K562 (cell line): ENCODE measurements around the gene ZNF644. TPM values are rescaled to one million over a fixed set of nuclear protein-coding genes. Genes with fewer than 3 reads are reported as not detected.
A peak's percentile ranks its signal among the peaks of the same experiment; 100 is the strongest.

Experiments used
- ATAC-seq: fragments of 200-7000 bp; cut with Tn5 transposase; 3 replicates; pipeline ENCODE4 v1.9.1; 2020; ENCODE audit warnings: moderate library complexity
- BruUV-seq: library from RNA; stranded (reverse); fragments of 400-500 nt; replicated peaks from 2 replicates; lab custom pipeline; 2021; lab: Mats Ljungman, UMichigan
- CTCF ChIA-PET: fragments of 300-600 bp; formaldehyde crosslinking; extraction: SDS; loops from one replicate; lab custom pipeline; 2021; ENCODE audit warnings: low intra/inter-chr PET ratio; lab: Yijun Ruan, JAX
- POLR2A ChIA-PET: fragments of 300-600, 350-650 bp; sonication (Branson Sonifier 250); formaldehyde crosslinking; extraction: SDS; loops from one replicate; lab custom pipeline; 2021; ENCODE audit warnings: antibody characterized with exemption, inconsistent platforms; lab: Yijun Ruan, JAX
- DNase-seq, 4 experiments: peaks; one replicate each; pipeline versions ENCODE4 v3.0.0 to v3.0.0-alpha.2; 2011 to 2018; ENCODE audit warnings: low spot score in 3 of 4, mixed read lengths in 3 of 4; ENCODE audit errors: extremely low read depth in 1 of 4
- FAIRE-seq: peaks from 2 replicates; lab custom pipeline; 2011; peaks lifted over from hg19 to GRCh38; lab: Jason Lieb, UNC
- H2AFZ ChIP-seq: 2 replicates; pipeline ENCODE4 v1.6.0; 2011; ENCODE audit warnings: low read depth, low read length, control low read depth, inconsistent platforms
- H3K27ac ChIP-seq: fragments of 200-600 bp; 3 replicates; pipeline ENCODE4 v1.8.0; 2011; ENCODE audit warnings: low read depth, mild to moderate bottlenecking, control low read depth, inconsistent platforms, low read length, moderate library complexity, mixed read lengths; ENCODE audit errors: extremely low read depth
- H3K27me3 ChIP-seq, 2 experiments: fragments of 300-600 bp in 1 of 2; 2 replicates in 1 of 2; 3 replicates in 1 of 2; pipeline versions ENCODE4 v1.6.0 to v1.8.0; 2011; ENCODE audit warnings: inconsistent platforms in 2 of 2, low read length in 2 of 2, mild to moderate bottlenecking in 1 of 2, mixed read lengths in 1 of 2, moderate library complexity in 1 of 2; ENCODE audit not compliant: control insufficient read depth in 2 of 2, insufficient read depth in 2 of 2
- H3K36me3 ChIP-seq: fragments of 300-600 bp; 3 replicates; pipeline ENCODE4 v1.8.0; 2011; ENCODE audit warnings: mild to moderate bottlenecking, low read length, inconsistent platforms; ENCODE audit not compliant: control insufficient read depth, insufficient read depth
- H3K4me1 ChIP-seq, 2 experiments: fragments of 200-600 bp in 1 of 2; replicated peaks in 1 of 2; 2 replicates in 1 of 2; 3 replicates in 1 of 2; pipeline versions ENCODE4 v1.5.1 to v1.8.0; 2011; ENCODE audit warnings: inconsistent platforms in 2 of 2, low read length in 2 of 2, mild to moderate bottlenecking in 1 of 2, mixed read lengths in 1 of 2, moderate library complexity in 1 of 2; ENCODE audit not compliant: control insufficient read depth in 2 of 2, insufficient read depth in 2 of 2
- H3K4me2 ChIP-seq: 2 replicates; pipeline ENCODE4 v1.6.1; 2011; ENCODE audit warnings: low read length, control low read depth, inconsistent platforms, mixed read lengths; ENCODE audit not compliant: insufficient read depth
- H3K4me3 ChIP-seq: fragments of 200-600 bp; sonication (generic), shearing (Covaris generic); 2 replicates; pipeline ENCODE4 v1.5.1; 2016; ENCODE audit warnings: control low read depth, inconsistent platforms
- H3K79me2 ChIP-seq: fragments of 200-600 bp; 3 replicates; pipeline ENCODE4 v1.8.0; 2011; ENCODE audit warnings: low read length, inconsistent platforms; ENCODE audit not compliant: control insufficient read depth, insufficient read depth
- H3K9ac ChIP-seq, 2 experiments: 2 replicates each; pipeline versions ENCODE4 v1.6.0 to v1.6.1; 2011; ENCODE audit warnings: low read depth in 2 of 2, low read length in 2 of 2, control low read depth in 1 of 2, inconsistent platforms in 1 of 2, mild to moderate bottlenecking in 1 of 2, mixed read lengths in 1 of 2; ENCODE audit not compliant: insufficient read depth in 1 of 2
- H3K9me1 ChIP-seq: one replicate; pipeline ENCODE4 v1.6.0; 2011; ENCODE audit warnings: inconsistent platforms, mild to moderate bottlenecking, low read length, moderate library complexity; ENCODE audit not compliant: control insufficient read depth, insufficient read depth
- H3K9me3 ChIP-seq: replicated peaks from 2 replicates; pipeline ENCODE4 v1.5.1; 2011; ENCODE audit warnings: low read depth, low read length, inconsistent platforms; ENCODE audit not compliant: control insufficient read depth, insufficient read depth
- H4K20me1 ChIP-seq: replicated peaks from 2 replicates; pipeline ENCODE4 v1.6.1; 2011; ENCODE audit warnings: low read length, inconsistent platforms, mixed read lengths; ENCODE audit not compliant: control insufficient read depth, insufficient read depth
- ESRRA ChIP-seq: fragments of 450-650 bp; IDR thresholded peaks from 2 replicates; pipeline ENCODE4 v1.6.1; 2014; ENCODE audit warnings: low read depth, mild to moderate bottlenecking, moderate library complexity, borderline replicate concordance
- ETS1 ChIP-seq: conservative IDR thresholded peaks from 2 replicates; pipeline ENCODE4 v1.6.1; 2011; ENCODE audit warnings: low read depth, mild to moderate bottlenecking, low read length; ENCODE audit not compliant: control insufficient read depth
- GATAD2A ChIP-seq: fragments of 450-650 bp; IDR thresholded peaks from 2 replicates; pipeline ENCODE4 v1.6.1; 2017
- LEF1 ChIP-seq: fragments of 450-650 bp; IDR thresholded peaks from 2 replicates; pipeline ENCODE4 v1.6.1; 2016; ENCODE audit warnings: mild to moderate bottlenecking
- NEUROD1 ChIP-seq: fragments of 150-350 bp; IDR thresholded peaks from 2 replicates; pipeline ENCODE4 v1.6.1; 2014; ENCODE audit warnings: borderline replicate concordance, low read length, low read depth; ENCODE audit not compliant: partially characterized antibody
- NR2C2 ChIP-seq, 2 experiments: fragments of 200-800 bp in 1 of 2; sonication (Bioruptor generic) in 1 of 2; sonication (generic) in 1 of 2; formaldehyde crosslinking in 1 of 2; IDR thresholded peaks; 2 replicates each; pipeline versions ENCODE4 v1.6.1 to v1.8.0; 2016 to 2022; ENCODE audit warnings: mild to moderate bottlenecking in 1 of 2, missing compliant biosample characterization in 1 of 2, missing genetic modification characterization in 1 of 2, missing genetic modification reagents in 1 of 2
- NUFIP1 ChIP-seq: fragments of 450-650 bp; IDR thresholded peaks from 2 replicates; pipeline ENCODE4 v1.6.1; 2018; ENCODE audit not compliant: partially characterized antibody
- PTBP1 ChIP-seq: fragments of 200-400 bp; formaldehyde crosslinking; IDR thresholded peaks from 2 replicates; pipeline ENCODE4 v1.6.1; 2017; ENCODE audit warnings: low read depth, low read length
- SAFB ChIP-seq: fragments of 200-400 bp; formaldehyde crosslinking; IDR thresholded peaks from 2 replicates; pipeline ENCODE4 v1.6.1; 2017; ENCODE audit warnings: low read depth, low read length, borderline replicate concordance
- SMARCC2 ChIP-seq: fragments of 450-650 bp; IDR thresholded peaks from 2 replicates; pipeline ENCODE4 v1.6.1; 2017; ENCODE audit warnings: antibody characterized with exemption, moderate library complexity, mild to moderate bottlenecking, low read depth
- WGBS: fragments of 100-300 bp; shearing (Covaris generic); methylation state at CpG from one replicate; pipeline ENCODE4 v1.1.6; 2016; ENCODE audit warnings: low coverage, mixed read lengths; ENCODE audit not compliant: insufficient coverage; ENCODE audit errors: missing lambda C conversion rate; 5-methylcytosine and 5-hydroxymethylcytosine counted together
- in situ Hi-C: fragments of 300-500 bp; cut with MboI; formaldehyde crosslinking; loops from 4 replicates; pipeline ENCODE4 v1.15.0; 2018; ENCODE audit warnings: inconsistent platforms, mixed read lengths
- intact Hi-C: fragments of 100-400 bp; cut with micrococcal nuclease; formaldehyde crosslinking; loops from 2 replicates; pipeline ENCODE4 v1.14.2; 2022
- polyA plus RNA-seq, 8 experiments: library from polyadenylated mRNA; depleted of rRNA in 4 of 8; stranded (reverse) in 5 of 8; unstranded in 3 of 8; fragments of >200 nt; fragmentation: Nextera tagmentation in 2 of 8; fragmentation: Illumina TruSeq in 1 of 8; extraction: Ambion mirVana in 2 of 8; extraction: Trizol in 1 of 8; gene quantifications; 2 replicates each; pipeline versions ENCODE4 v1.2.1 to v1.2.3, GENCODE V29; 2011 to 2014; ENCODE audit warnings: inconsistent platforms in 1 of 8, missing spikeins in 1 of 8
- total RNA-seq, 7 experiments: library from RNA; depleted of rRNA in 6 of 7; stranded (reverse); fragments of >200 nt in 6 of 7; fragmentation: Illumina TruSeq in 2 of 7; extraction: Trizol in 2 of 7; gene quantifications; 2 replicates each; pipeline versions ENCODE4 v1.2.1 to v1.2.3, GENCODE V29; 2011 to 2021; ENCODE audit warnings: low replicate concordance in 1 of 7
- TF ChIP-seq, protein P1 (sequence below): sonication (generic); formaldehyde crosslinking; IDR thresholded peaks from 2 replicates; pipeline ENCODE4 v1.9.0; 2022; ENCODE audit warnings: mild to moderate bottlenecking, missing genetic modification reagents
- TF ChIP-seq, protein P2 (sequence below): fragments of 450-650 bp; IDR thresholded peaks from 2 replicates; pipeline ENCODE4 v1.6.1; 2016; ENCODE audit warnings: borderline replicate concordance

Gene ZNF644
- total and polyA plus RNA-seq, 9 of the 15 experiments (the other 6 are each of a cell fraction or from before 2014, with no cell fraction given): 25.3 to 71.4 (median 39.6) TPM

DNA sequence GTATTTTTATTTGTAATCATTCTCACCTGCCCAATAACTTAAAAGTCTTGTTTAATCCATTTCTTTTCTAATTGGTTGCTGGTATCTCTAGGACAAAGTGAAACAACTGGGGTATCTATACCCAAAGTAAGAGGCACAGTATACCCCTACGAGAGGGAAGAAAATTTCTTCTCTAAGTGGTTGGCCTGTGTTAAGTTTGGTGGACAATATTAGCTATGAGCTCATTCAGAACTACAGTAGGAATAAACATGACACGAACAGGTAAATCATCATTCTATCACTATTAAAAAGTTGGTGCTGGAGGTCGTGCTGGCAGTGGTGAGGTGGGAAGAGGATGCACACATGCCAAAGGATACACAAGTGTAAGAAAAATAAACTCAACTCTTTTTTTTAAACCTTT lies 99.6 kb downstream of the ZNF644 start:
- ChIA-PET POLR2A (no interaction called here), CTCF (no interaction called here)
- no peak for FAIRE-seq
- peaks cover 8% of the 10 kb centered on the region; the same call in 2 of the 3 replicates for H3K36me3 ChIP-seq
- peak; percentile 5; the same call in 2 of the 3 replicates for ATAC-seq
- H3K79me2 ChIP-seq: peaks cover 95% of the 10 kb centered on the region
- H4K20me1 ChIP-seq: no peaks in the 10 kb centered on the region
- peaks cover 11% of the 10 kb centered on the region; the same call in 1 of the 2 replicates for H3K9me3 ChIP-seq
- H3K4me3 ChIP-seq: no peak overlapping the region
- 65% methylated on average over 3 of the region's 3 CpGs for WGBS
- DNase-seq: no peak
- H3K9me1 ChIP-seq: no peaks in the 10 kb centered on the region
- H3K4me1 ChIP-seq: peaks cover 3 to 27% of the 10 kb centered on the region in 2 experiments; a peak in 2 of 5 replicates
- intact Hi-C loops: no loop called here
- no peak overlapping the region for H2AFZ ChIP-seq
- no peak for TF ChIP-seq GATAD2A
- in situ Hi-C loops: no loop called here
- H3K27ac ChIP-seq: no peak overlapping the region
- H3K9ac ChIP-seq: no peak overlapping the region
- no peaks in the 10 kb centered on the region for H3K27me3 ChIP-seq
- BruUV-seq: no TSS peak
- H3K4me2 ChIP-seq: no peak overlapping the region

- no peaks in the 10 kb centered on the region for H4K20me1 ChIP-seq
- no peak for FAIRE-seq
- TF ChIP-seq NUFIP1 (no peak), SAFB (no peak), ETS1 (no peak), LEF1 (no peak), ESRRA (no peak), NEUROD1 (no peak), PTBP1 (no peak), NR2C2 (CRISPR knock-in tag; IDR thresholded peaks at IDR 0.05) (no peak), NR2C2 (tag; IDR thresholded peaks at IDR 0.05) (no peak), SMARCC2 (no peak)
- TF ChIP-seq, protein P1, sequence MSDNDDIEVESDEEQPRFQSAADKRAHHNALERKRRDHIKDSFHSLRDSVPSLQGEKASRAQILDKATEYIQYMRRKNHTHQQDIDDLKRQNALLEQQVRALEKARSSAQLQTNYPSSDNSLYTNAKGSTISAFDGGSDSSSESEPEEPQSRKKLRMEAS: no peak
- TF ChIP-seq, protein P2, sequence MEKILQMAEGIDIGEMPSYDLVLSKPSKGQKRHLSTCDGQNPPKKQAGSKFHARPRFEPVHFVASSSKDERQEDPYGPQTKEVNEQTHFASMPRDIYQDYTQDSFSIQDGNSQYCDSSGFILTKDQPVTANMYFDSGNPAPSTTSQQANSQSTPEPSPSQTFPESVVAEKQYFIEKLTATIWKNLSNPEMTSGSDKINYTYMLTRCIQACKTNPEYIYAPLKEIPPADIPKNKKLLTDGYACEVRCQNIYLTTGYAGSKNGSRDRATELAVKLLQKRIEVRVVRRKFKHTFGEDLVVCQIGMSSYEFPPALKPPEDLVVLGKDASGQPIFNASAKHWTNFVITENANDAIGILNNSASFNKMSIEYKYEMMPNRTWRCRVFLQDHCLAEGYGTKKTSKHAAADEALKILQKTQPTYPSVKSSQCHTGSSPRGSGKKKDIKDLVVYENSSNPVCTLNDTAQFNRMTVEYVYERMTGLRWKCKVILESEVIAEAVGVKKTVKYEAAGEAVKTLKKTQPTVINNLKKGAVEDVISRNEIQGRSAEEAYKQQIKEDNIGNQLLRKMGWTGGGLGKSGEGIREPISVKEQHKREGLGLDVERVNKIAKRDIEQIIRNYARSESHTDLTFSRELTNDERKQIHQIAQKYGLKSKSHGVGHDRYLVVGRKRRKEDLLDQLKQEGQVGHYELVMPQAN: no peak
These were observed 101.9 kb downstream of the ZNF644 start for GRCh38 chr1:90919900-90920299.

More at GRCh38 chr1:90919900-90920299, 101.9 kb downstream of the ZNF644 start:
- peaks cover 15% of the 10 kb centered on the region; the same call in 1 of the 3 replicates for H3K36me3 ChIP-seq
- intact Hi-C loops: no loop called here
- no peak overlapping the region for H2AFZ ChIP-seq
- POLR2A ChIA-PET: no interaction called here
- no peaks in the 10 kb centered on the region for H3K9me3 ChIP-seq
- in situ Hi-C loops: no loop called here
- 56% methylated on average over 1 of the region's 1 CpG for WGBS
- H3K79me2 ChIP-seq: peaks cover 74% of the 10 kb centered on the region
- no peaks in the 10 kb centered on the region for H3K9me1 ChIP-seq
- peaks cover 3 to 11% of the 10 kb centered on the region in 2 experiments; a peak in 1 of 5 replicates for H3K4me1 ChIP-seq
- no peak for DNase-seq
- no peak overlapping the region for H3K4me2 ChIP-seq
- no peak overlapping the region for H3K9ac ChIP-seq
- CTCF ChIA-PET: no interaction called here
- no peak overlapping the region for H3K4me3 ChIP-seq
- peak; percentile 21; the same call in 1 of the 3 replicates for ATAC-seq
- no peak overlapping the region for H3K27ac ChIP-seq
- no TSS peak for BruUV-seq
- H3K27me3 ChIP-seq: no peaks in the 10 kb centered on the region
